ENCODE data around the gene ZNF398. TPM values are rescaled to one million over a fixed set of nuclear protein-coding genes. Genes with fewer than 3 reads are reported as not detected.

ZNF398 gene
- total RNA-seq, 1 experiment from 2014 or later = 13.8 TPM

DNA sequence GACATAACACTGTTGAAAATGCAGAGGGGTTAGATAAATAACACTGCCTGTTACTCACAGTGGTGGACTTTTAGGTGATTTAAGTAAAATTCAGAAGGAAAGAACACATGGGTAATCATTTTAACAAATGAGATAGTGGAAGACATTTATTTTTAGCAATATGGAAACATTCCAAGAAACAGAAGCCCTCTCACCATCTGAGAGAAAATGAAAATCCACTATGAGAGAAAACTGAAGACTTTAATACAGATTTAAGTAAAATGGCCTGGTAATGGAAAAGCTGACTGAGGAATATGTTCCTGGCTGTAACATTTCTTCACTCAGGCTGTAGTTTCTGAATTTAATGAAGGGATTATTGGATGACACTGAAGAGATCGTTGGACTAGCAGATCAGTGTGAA is 44.6 kb upstream of the ZNF398 start:
- DNase-seq (ENCODE audit: unreplicated experiment) = no peak
- Mint-ChIP-seq H3K36me3 (ENCODE audit: insufficient read depth, unreplicated experiment) (no peaks in the 10 kb centered on the region), H3K27ac (ENCODE audit: low read depth, unreplicated experiment) (no peak overlapping the region), H3K27me3 (ENCODE audit: insufficient read depth, unreplicated experiment) (no peaks in the 10 kb centered on the region), H3K4me1 (ENCODE audit: insufficient read depth, unreplicated experiment) (no peaks in the 10 kb centered on the region), H3K9me3 (ENCODE audit: unreplicated experiment) (no peaks in the 10 kb centered on the region), H3K4me3 (ENCODE audit: unreplicated experiment) (no peak overlapping the region)
- no TSS peak for BruUV-seq (replicated peaks)
- intact Hi-C loops (cut with micrococcal nuclease) = no loop called here
- ChIA-PET POLR2A (no interaction called here), CTCF (no interaction called here)
- TF ChIP-seq, protein P1, sequence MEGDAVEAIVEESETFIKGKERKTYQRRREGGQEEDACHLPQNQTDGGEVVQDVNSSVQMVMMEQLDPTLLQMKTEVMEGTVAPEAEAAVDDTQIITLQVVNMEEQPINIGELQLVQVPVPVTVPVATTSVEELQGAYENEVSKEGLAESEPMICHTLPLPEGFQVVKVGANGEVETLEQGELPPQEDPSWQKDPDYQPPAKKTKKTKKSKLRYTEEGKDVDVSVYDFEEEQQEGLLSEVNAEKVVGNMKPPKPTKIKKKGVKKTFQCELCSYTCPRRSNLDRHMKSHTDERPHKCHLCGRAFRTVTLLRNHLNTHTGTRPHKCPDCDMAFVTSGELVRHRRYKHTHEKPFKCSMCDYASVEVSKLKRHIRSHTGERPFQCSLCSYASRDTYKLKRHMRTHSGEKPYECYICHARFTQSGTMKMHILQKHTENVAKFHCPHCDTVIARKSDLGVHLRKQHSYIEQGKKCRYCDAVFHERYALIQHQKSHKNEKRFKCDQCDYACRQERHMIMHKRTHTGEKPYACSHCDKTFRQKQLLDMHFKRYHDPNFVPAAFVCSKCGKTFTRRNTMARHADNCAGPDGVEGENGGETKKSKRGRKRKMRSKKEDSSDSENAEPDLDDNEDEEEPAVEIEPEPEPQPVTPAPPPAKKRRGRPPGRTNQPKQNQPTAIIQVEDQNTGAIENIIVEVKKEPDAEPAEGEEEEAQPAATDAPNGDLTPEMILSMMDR (IDR thresholded peaks at IDR 0.05; ENCODE audit: unreplicated experiment) = no peak

DNA sequence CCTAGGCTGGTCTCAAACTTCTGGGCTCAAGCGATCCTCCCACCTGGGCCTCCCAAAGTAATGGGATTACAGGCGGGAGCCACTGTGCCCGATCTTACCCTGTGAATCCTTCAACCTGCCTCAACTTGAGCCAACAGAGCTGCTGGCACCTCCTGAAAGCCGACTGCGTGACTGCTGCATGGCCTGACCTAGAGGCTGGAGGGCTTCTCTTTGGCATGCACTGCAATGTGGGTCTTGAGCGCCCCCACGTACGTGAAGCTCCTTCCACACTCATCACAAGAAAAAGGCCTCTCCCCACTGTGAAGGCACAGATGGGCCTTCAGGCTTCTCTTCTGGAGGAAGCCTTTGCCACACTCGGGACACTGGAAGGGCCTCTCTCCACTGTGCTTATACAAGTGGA is 43.8 kb upstream of the ZNF398 start:
- DNase-seq (ENCODE audit: unreplicated experiment) = no peak
- POLR2A ChIA-PET = interaction anchor here (1.1 to 1.2 kb wide), 2 partner anchors 21 to 38 kb away, joined by 3 read pairs; no protein-coding TSS in a partner anchor
- TF ChIP-seq, protein P1 (IDR thresholded peaks at IDR 0.05; ENCODE audit: unreplicated experiment) = no peak
- Mint-ChIP-seq H3K9me3 (ENCODE audit: unreplicated experiment) (no peaks in the 10 kb centered on the region), H3K27ac (ENCODE audit: low read depth, unreplicated experiment) (no peak overlapping the region), H3K27me3 (ENCODE audit: insufficient read depth, unreplicated experiment) (no peaks in the 10 kb centered on the region), H3K4me3 (ENCODE audit: unreplicated experiment) (no peak overlapping the region), H3K36me3 (ENCODE audit: insufficient read depth, unreplicated experiment) (no peaks in the 10 kb centered on the region), H3K4me1 (ENCODE audit: insufficient read depth, unreplicated experiment) (no peaks in the 10 kb centered on the region)
- no TSS peak for BruUV-seq (replicated peaks)
- CTCF ChIA-PET = interaction anchor here (1.0 kb wide), 1 partner anchor 17 kb away, joined by 5 read pairs; no protein-coding TSS in a partner anchor
- intact Hi-C loops (cut with micrococcal nuclease) = no loop called here

GRCh38 chr7:149104214-149104613 is 43.0 kb upstream of the ZNF398 start:
- H3K4me1 Mint-ChIP-seq (ENCODE audit: insufficient read depth, unreplicated experiment) = no peaks in the 10 kb centered on the region

GRCh38 chr7:149104749-149105148 is 42.5 kb upstream of the ZNF398 start:
- intact Hi-C loops (cut with micrococcal nuclease) = no loop called here
- no peaks in the 10 kb centered on the region for H3K4me1 Mint-ChIP-seq (ENCODE audit: insufficient read depth, unreplicated experiment)
- no peaks in the 10 kb centered on the region for H3K9me3 Mint-ChIP-seq (ENCODE audit: unreplicated experiment)
- H3K27ac Mint-ChIP-seq (ENCODE audit: low read depth, unreplicated experiment) = no peak overlapping the region
- CTCF ChIA-PET = interaction anchor here (0.6 kb wide), 1 partner anchor 78 kb away, joined by 5 read pairs; no protein-coding TSS in a partner anchor
- H3K27me3 Mint-ChIP-seq (ENCODE audit: insufficient read depth, unreplicated experiment) = no peaks in the 10 kb centered on the region
- no peak for DNase-seq (ENCODE audit: unreplicated experiment)
- no TSS peak for BruUV-seq (replicated peaks)
- H3K36me3 Mint-ChIP-seq (ENCODE audit: insufficient read depth, unreplicated experiment) = no peaks in the 10 kb centered on the region
- POLR2A ChIA-PET = no interaction called here
- TF ChIP-seq, protein P1 (IDR thresholded peaks at IDR 0.05; ENCODE audit: unreplicated experiment) = no peak
- H3K4me3 Mint-ChIP-seq (ENCODE audit: unreplicated experiment) = no peak overlapping the region

More at GRCh38 chr7:149104214-149104613, 43.0 kb upstream of the ZNF398 start:
- Mint-ChIP-seq H3K9me3 (ENCODE audit: unreplicated experiment) (no peaks in the 10 kb centered on the region), H3K27ac (ENCODE audit: low read depth, unreplicated experiment) (no peak overlapping the region), H3K27me3 (ENCODE audit: insufficient read depth, unreplicated experiment) (no peaks in the 10 kb centered on the region), H3K36me3 (ENCODE audit: insufficient read depth, unreplicated experiment) (no peaks in the 10 kb centered on the region), H3K4me3 (ENCODE audit: unreplicated experiment) (no peak overlapping the region)
- POLR2A ChIA-PET = interaction anchor here (1.1 to 1.2 kb wide), 2 partner anchors 21 to 38 kb away, joined by 3 read pairs; no protein-coding TSS in a partner anchor
- TF ChIP-seq, protein P1 (IDR thresholded peaks at IDR 0.05; ENCODE audit: unreplicated experiment) = no peak
- CTCF ChIA-PET = interaction anchor here (0.5 to 0.6 kb wide), 2 partner anchors 10 to 79 kb away, joined by 3 to 5 read pairs; no protein-coding TSS in a partner anchor
- no peak for DNase-seq (ENCODE audit: unreplicated experiment)
- no TSS peak for BruUV-seq (replicated peaks)
- intact Hi-C loops (cut with micrococcal nuclease) = no loop called here

Measured in MCF 10A (cell line).